GM12873 (cell line): Measurements from ENCODE around the gene UTP4.

Source experiments
- CTCF ChIP-seq: IDR thresholded peaks from 2 replicates; pipeline ENCODE4 v1.5.1; 2012; ENCODE audit warnings: low read depth, mild to moderate bottlenecking, moderate library complexity, low read length, control low read depth; ENCODE audit not compliant: insufficient read depth; ENCODE audit errors: missing control alignments

UTP4 gene

GRCh38 chr16:69132424-69133252 lies at the start of gene UTP4, which contains the start of gene CHTF8:
Gene UTP4, plus strand, starts transcription at chr16:69132649. Its CDS starts 811 bp downstream, at chr16:69133460.
Gene CHTF8, minus strand, starts transcription at chr16:69132588. Its CDS starts 11,130 bp downstream, at chr16:69121458.
- no peak for TF ChIP-seq CTCF

DNA sequence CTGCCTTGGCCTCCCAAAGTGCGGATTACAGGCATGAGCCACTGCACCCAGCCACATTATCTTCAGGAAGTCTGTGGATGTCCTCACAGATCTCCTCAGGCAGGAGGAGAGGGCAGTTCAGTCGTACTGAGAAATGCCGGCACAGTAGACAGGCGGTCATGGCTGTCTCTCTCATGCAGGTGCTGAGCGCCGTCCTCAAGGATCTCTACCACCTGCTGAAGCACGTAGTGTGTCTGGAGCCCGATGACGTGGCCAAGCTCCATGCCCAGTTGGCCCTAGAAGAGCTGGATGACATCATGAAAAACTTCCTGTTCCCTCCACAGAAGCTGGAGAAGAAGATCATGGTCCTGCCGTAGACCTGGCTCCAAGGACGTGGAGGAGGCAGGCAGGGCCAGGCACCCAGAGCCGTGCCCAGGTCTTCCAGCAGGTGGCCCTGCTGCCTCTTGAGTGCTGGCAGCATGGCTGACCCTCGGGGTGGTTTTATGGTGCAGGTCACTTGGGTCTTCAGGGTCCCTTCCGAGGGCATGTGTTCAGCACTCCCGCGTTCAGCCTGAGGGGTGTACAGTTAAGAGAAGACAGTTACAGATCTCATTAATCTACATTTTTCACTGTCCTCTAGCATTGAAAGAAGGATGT lies 49.0 kb upstream of the UTP4 start:
- TF ChIP-seq CTCF, result peak; percentile 35

DNA sequence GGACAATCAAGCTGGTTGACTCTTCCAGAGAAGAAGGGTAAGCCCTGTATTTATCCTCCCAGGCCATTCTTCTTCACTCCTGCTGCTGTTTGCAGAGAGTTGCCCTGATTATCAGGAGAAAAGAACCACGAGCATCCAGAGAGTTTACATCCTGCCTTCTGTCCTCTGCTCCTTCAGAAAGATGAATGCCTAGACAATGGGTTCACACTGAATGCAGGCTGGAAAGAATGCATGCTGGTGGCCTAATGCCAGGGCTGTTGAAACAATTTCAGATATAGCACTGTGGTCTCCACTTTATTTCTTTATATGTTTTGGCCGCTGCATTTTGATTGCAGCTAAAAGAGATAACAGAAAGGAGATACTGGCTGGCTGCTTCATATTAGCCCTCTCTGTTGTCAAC lies 48.2 kb upstream of the UTP4 start:
- no peak for TF ChIP-seq CTCF

DNA sequence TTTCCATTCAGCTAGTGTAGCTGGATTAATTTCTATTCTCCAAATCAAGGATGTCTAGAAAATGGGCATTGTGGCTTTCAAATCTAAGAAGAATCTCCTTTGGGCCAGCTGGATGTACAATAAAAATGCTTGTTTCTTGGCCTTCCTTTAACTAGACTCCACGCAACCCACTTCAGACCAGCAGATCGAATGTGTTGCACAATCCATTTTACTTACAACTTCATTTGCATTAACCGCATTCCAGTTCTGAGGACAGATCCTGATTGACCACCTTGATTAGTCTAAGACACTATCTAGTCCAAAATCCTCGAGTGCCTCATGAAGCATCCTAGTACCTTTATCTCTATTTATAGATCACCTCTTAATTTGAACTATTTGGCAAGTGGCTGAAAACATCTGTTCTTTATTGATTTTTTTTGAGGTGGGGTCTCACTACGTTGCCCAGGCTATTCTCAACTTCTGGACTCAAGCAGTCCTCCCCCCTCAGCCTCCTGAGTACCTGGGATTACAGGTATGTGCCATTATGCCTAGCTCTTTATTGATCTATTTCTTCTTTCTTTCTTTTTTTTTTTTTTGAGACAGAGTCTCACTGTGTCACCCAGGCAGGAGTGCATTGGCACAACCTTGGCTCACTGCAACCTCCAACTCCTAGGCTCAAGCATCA lies 47.3 kb upstream of the UTP4 start:
- TF ChIP-seq CTCF, result no peak

GRCh38 chr16:69087161-69087581 lies 45.3 kb upstream of the UTP4 start:
- TF ChIP-seq CTCF, result no peak

DNA sequence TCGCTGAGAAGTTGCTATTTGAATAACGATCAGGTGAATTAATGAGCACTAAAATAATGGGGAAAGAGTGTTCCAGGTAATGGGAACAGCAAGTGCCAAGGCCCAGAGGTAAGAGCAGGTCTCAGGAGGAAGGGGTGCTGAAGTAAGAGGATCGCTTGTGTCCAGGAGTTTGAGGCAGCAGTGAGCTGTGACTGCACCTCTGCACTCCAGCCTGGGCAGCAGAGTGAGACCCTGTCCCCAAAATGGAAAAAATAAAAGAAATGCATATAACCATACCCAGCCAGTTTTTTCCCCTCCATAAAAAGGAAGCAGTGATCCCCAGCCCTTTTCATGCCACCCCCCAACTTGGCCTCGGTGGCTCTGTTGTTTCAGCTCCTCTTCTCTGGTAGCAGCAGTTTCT lies 43.8 kb upstream of the UTP4 start:
- no peak for TF ChIP-seq CTCF

DNA sequence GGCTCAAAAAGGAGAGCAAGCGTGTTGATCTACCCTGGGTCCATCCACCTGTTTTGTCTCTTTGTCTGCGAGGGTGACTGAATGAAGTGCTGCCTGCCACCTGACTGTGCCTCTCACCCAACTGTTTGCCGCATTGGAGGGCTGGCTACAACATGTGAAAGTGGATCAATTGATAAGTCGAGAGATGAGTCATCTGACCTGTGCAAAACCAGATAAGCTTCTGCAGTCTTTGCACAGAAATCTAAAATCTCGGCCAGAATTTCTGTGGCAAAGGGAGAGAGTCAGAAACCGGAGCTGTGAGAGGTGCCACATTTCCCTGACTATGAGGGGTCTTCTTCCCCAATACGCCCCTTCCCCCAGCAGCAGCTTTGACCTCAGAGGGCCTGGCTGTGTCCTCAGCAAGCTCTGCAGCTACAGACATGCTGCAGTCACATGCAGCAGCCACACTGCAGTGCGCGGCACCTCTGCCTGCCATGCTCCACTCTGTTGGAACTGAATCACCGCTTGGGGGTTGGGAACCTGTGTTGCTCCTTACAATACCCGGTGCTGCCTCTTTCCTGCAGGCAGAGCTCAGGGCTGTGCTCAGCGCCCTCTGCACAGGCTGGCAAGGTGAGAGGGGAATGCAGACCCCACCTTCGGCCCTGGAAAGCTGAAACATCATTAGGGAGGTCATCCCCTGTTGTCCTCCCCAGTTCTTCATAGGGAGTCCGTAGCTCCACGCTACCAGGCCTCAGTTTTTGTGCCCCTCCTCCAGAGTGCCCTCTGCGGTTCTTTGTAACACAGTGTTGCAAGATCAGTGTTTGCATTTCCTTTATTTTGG lies 43.1 kb upstream of the UTP4 start:
- TF ChIP-seq CTCF, result no peak
